Measurements from ENCODE around the gene ABHD10.

DNA sequence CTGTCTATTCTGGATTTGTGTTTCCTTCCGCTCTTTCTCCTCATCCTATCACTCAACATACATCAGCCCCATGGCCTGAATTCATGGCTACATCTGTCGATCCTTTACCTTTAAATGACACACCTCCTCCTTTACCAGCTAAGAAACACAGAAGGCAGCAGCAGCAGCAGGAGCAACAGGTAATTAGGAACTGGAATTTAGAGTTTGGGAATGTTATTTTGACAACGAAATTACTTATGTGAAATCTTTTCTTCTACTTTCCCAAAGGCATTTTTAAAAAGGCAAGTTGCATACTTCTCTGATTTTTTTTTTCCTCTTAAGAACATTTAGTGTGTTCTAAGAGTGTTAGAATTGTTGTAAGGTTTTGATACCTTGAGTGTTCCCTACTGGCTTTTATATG is 29.1 kb upstream of the ABHD10 start:
- TF ChIP-seq POLR2A (IDR thresholded peaks at IDR 0.05; ENCODE audit: low read depth) (no peak), EP300 (IDR thresholded peaks at IDR 0.05) (no peak), POLR2AphosphoS5 (IDR thresholded peaks at IDR 0.05) (no peak)
- TF ChIP-seq, protein P1, sequence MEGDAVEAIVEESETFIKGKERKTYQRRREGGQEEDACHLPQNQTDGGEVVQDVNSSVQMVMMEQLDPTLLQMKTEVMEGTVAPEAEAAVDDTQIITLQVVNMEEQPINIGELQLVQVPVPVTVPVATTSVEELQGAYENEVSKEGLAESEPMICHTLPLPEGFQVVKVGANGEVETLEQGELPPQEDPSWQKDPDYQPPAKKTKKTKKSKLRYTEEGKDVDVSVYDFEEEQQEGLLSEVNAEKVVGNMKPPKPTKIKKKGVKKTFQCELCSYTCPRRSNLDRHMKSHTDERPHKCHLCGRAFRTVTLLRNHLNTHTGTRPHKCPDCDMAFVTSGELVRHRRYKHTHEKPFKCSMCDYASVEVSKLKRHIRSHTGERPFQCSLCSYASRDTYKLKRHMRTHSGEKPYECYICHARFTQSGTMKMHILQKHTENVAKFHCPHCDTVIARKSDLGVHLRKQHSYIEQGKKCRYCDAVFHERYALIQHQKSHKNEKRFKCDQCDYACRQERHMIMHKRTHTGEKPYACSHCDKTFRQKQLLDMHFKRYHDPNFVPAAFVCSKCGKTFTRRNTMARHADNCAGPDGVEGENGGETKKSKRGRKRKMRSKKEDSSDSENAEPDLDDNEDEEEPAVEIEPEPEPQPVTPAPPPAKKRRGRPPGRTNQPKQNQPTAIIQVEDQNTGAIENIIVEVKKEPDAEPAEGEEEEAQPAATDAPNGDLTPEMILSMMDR (IDR thresholded peaks at IDR 0.05): no peak
